GM18508 (cell line): ENCODE measurements around the gene CLEC4M.
"Not testable (repeated sequence)": the region's sequence is repeated elsewhere in the genome, so short reads cannot be mapped to it uniquely, and the experiment has no call there.

Source experiments
- ATAC-seq: cut with Tn5 transposase; IDR thresholded peaks from one replicate; pipeline ENCODE4 v1.9.1; 2021; ENCODE audit warnings: moderate number of reproducible peaks; ENCODE audit not compliant: insufficient read depth, unreplicated experiment

CLEC4M gene

DNA sequence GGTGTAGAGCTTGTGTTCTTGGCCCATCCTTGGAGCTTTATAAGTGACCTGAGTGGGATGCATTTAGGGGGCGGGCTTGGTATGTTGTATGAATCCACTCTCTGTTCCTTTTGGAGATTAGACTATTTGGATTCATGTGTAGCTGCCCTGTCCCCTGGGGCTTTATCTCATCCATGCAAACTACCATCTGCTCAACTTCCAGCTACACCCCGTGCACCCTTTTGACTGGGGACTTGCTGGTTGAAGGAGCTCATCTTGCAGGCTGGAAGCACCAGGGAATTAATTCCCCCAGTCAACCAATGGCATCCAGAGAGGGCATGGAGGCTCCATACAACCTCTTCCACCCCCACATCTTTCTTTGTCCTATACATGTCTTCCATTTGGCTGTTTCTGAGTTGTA lies 6.1 kb downstream of the CLEC4M start:
- ATAC-seq: no peak

DNA sequence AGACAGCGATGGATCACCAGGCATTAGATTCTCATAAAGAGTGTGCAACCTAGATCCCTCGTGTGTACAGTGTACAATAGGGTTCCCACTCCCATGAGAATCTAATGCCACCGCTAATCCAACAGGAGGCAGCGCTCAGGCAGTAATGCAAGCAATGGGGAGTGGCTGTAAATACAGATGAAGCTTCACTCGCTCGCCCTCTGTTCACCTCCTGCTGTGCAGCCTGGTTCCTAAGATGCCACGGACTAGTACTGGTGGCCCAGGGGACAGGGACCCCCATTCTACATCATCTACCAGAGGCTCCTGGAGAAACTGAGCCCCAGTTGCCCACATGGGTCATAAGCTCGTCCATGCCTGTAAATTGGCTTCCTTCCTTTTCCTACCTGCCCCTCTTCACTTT lies 8.0 kb downstream of the CLEC4M start:
- no peak for ATAC-seq

DNA sequence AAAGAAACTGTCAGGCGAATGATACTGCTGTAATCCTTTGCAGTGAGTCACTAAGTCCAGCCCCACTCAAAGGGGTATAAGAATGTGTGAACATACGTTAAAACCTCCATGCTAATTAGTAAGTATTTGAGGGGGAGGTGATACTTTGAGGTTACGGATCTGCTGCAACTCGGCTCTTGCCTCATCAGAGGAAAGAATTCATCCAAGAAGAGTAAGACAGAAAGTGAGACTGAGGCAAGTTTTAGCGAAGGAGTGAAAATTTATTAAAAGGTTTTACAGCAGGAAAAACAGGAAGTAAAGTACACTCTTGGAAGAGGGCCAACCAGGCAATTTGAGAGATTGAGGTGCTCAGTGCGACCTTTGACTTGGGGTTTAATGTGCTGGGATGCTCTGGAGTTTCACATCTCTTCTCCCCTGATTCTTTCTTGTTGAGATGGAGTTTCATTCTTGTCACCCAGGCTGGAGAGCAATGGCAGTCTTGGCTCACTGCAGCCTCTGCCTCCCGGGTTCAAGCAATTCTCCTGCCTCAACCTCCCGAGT lies 9.8 kb downstream of the CLEC4M start:
- no peak for ATAC-seq

- ATAC-seq: no peak
These were observed 10.8 kb downstream of the CLEC4M start for GRCh38 chr19:7773841-7774240.

DNA sequence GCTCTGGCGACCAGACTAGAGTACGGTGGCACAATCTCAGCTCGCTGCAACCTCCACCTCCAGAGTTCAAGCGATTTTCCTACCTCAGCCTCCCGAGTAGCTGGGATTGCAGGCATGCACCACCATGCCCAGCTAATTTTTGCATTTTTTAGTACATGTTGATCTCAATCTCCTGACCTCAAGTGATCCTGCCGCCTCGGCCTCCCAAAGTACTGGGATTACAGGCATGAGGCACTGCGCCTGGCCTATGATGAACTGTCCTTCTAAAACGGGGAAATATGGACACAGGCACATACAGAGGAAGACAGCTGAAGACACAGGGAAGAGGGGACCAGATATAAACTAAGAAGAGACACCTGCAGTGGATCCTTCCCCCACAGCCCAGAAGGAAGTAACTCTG lies 12.7 kb downstream of the CLEC4M start:
- no peak for ATAC-seq

DNA sequence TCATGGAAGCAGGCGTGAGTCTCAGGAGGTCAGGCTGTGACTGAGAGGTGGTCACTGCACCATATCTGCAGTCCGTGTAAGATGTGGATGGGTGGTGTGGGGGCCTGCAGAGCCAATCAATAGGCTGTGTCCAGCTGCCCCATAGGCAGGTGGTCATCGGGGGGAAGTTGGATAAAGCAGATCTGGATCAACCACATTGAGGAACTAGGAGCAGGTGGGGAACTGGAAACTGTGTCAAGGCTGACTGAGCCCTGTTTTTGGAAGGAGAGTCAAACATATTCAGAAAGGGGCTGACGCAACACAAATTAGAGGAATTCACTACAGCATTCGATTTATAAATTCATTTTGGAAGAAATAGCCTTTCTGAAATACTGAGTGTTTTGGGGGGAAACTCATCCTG lies 15.0 kb downstream of the CLEC4M start:
- ATAC-seq: no peak

GRCh38 chr19:7779631-7780486 lies 16.8 kb downstream of the CLEC4M start:
- no peak for ATAC-seq

DNA sequence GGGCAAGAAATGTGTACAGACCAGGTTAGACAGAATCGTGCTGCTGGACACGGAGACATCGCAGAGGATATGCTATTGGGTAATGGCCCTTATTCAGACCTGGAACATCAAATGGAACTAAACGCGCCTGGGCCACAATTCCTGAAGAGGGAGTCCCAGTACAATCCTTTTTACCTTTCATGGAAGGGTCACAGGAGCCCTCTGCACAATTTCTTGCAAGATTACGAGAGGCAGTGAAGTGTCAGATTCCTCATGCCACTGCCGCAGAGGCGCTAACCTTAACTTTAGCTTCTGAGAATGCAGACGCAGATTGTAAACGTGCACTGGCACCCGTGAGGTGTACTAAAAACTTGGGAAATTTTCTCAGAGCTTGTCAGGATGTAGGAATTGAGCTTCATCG lies 18.1 kb downstream of the CLEC4M start:
- no peak for ATAC-seq

GRCh38 chr19:7783991-7784423 lies 21.0 kb downstream of the CLEC4M start:
- ATAC-seq: no peak

GRCh38 chr19:7784856-7785255 lies 21.8 kb downstream of the CLEC4M start:
- no peak for ATAC-seq

DNA sequence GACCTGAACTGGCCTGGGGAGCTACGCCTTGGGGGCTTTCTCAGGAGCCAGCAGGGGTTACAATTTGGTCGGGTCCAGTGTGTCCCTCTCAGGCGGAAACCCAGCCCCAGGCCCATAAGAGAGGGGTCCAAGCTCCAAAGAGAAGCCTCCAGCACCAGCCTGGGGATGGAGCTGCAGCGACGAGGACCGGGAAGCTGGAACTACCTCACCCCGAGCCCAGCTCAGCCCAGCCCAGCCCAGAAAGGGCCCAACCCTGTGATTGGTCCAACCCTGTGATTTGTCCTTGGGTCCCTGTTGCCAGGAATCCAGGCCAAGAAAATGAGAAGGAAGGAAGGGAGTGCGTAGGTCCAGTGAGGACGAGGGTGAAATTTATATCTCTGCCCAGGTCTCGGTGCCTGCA lies 24.1 kb downstream of the CLEC4M start:
- ATAC-seq: no peak

- ATAC-seq: no peak
These were observed 24.6 kb downstream of the CLEC4M start for GRCh38 chr19:7787602-7788177.

DNA sequence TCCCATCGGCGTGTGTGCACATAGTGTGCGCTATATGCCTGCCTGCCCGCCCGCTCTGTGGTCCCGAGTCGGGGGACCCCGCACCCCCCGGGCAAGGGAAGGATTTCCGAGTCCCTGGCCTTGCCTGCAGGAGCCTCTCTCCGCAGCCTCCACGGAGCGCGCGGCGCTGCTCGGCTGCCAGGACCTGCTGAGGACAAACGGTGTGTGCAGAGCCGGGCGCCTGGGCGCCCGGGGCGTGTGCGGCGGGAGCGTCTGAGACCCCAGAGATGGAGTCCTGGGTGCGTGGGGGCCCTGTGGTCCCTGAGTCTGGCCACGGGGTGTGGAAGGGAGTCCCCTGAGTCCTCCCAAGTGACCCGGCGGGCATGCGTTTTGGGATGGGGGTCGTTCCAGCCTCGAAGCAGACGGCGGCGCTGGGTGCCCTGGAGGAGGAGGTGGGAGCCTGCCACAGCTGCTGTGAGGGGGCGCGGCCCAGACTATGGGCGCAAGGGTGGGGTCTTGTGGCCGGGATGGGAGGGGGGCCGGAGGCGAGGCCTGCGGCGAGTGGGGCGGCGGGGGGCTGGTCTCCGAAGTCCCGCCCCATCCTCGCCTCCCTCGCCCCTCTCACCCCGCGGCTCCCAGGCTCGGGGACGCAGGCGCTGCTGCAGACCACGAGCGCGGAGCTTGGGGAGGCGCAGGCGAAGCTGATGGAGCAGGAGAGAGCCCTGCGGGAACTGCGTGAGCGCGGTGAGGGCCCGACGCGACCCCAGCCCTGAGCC lies 25.3 kb downstream of the CLEC4M start:
- no peak for ATAC-seq

- no peak for ATAC-seq
These were observed 25.9 kb downstream of the CLEC4M start for GRCh38 chr19:7788933-7789323.

DNA sequence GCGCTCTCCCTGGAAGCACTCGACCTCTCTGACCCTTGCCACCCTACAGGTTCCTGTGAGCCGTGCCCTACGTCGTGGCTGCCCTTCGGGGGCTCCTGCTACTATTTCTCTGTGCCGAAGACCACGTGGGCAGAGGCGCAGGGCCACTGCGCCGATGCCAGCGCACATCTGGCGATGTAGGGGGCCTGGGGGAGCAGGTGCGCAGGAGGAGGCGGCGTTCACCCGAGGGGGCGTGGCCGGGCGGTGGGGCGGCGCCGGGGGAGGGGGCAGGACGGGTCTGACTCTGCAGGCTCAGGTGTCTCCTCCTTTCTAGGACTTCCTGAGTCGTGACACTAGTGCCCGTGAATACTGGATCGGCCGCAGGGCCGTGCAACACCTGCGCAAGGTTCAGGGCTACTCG lies 26.4 kb downstream of the CLEC4M start:
- ATAC-seq: no peak

DNA sequence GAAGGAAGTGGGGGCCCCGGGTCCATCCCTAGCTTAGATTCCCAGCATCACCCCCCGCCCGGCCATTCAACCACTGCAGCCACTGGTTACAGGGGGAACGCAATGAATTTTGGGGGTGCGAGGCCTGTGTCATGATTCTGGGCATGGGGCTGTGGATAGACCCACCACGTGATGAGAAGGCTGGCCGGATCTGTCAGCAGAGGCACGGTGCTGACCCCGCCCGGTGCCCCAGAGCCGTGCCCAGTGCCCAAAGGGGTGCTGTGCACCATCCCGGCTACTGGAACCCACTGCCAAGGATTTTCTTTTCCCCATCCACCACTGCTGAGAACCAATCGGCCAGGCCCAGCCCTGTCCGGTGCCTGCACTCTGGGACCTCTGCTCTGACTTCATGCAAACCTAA lies 27.4 kb downstream of the CLEC4M start:
- ATAC-seq: no peak

- ATAC-seq: no peak
These were observed 29.2 kb downstream of the CLEC4M start for GRCh38 chr19:7792281-7792680.

- not testable (repeated sequence) for ATAC-seq
These were observed 29.7 kb downstream of the CLEC4M start for GRCh38 chr19:7792701-7793100.

DNA sequence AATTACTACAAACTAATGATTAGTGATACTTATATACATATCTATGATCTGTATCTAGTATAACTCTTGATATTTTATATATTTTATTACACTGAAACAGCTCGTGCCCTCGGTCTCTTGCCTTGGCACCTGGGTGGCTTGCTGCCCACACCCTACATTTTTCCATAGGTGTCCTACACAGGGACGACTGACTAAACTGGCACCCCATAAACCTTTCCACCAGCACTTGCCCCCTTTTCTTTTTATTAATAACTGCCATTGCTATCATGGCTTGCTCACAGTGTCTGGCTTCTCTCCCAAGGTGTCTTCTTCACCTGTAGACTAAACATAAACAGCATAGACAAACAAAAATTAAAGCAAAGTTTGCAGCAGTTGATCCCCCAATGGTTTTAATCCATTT lies 30.4 kb downstream of the CLEC4M start:
- ATAC-seq: no peak

GRCh38 chr19:7795555-7796161 lies 32.6 kb downstream of the CLEC4M start:
- ATAC-seq: no peak
